DOHH2 (cell line): ENCODE measurements around the gene PHACTR2.

Source experiments
- CTCF ChIP-seq: fragments of 200-600 bp; sonication (generic); IDR thresholded peaks from one replicate; pipeline ENCODE4 v1.5.1; 2014; ENCODE audit warnings: antibody characterized with exemption, mild to moderate bottlenecking, low read depth, low read length; ENCODE audit not compliant: poor library complexity, severe bottlenecking
- EZH2phosphoT487 ChIP-seq: fragments of 200-600 bp; sonication (generic); IDR thresholded peaks from 2 replicates; pipeline ENCODE4 v1.6.1; 2017; ENCODE audit warnings: borderline replicate concordance, mild to moderate bottlenecking, antibody characterized with exemption, low read length, moderate library complexity, mixed read lengths

- TF ChIP-seq CTCF (no peak), EZH2phosphoT487 (no peak)
Observed at GRCh38 chr6:143844006-143844405, 166.2 kb downstream of the PHACTR2 start.
